Measurements from ENCODE around the gene NT5DC2.
"Not testable (repeated sequence)": the region's sequence is repeated elsewhere in the genome, so short reads cannot be mapped to it uniquely, and the experiment has no call there.

NT5DC2 gene

GRCh38 chr3:52537165-52537620 is 3.5 kb upstream of the NT5DC2 start:
- ATAC-seq, result no peak
- no peak for DNase-seq

GRCh38 chr3:52536369-52537164 is 2.9 kb upstream of the NT5DC2 start, which contains the start of gene UQCC5:
TSS of gene UQCC5 (plus strand) at chr3:52536605. CDS start at chr3:52536756, 151 bp downstream.
- peak; percentile 97 for DNase-seq
- peak; percentile 93 for ATAC-seq

- DNase-seq, result no peak
- ATAC-seq, result no peak
These were observed 2.4 kb upstream of the NT5DC2 start for GRCh38 chr3:52536112-52536368.

GRCh38 chr3:52535411-52536111 is 1.9 kb upstream of the NT5DC2 start:
- DNase-seq (no peak), ATAC-seq (no peak)

- DNase-seq (no peak), ATAC-seq (no peak)
These were observed 875 bp upstream of the NT5DC2 start for GRCh38 chr3:52534281-52535183.

- ATAC-seq (peak; percentile 2), DNase-seq (peak; percentile 43)
These were observed 627 bp downstream of the NT5DC2 start for GRCh38 chr3:52532838-52533622.

- DNase-seq (peak; percentile 39), ATAC-seq (no peak)
These were observed 1.2 kb downstream of the NT5DC2 start for GRCh38 chr3:52532517-52532837.

GRCh38 chr3:52531860-52532516 is 1.7 kb downstream of the NT5DC2 start:
- no peak for ATAC-seq

GRCh38 chr3:52530918-52531826 is 2.5 kb downstream of the NT5DC2 start:
- ATAC-seq (no peak), DNase-seq (peak; percentile 1)

More at GRCh38 chr3:52531860-52532516, 1.7 kb downstream of the NT5DC2 start:
- DNase-seq, result peak; percentile 13

- ATAC-seq, result no peak
- no peak for DNase-seq
These were observed 4.0 kb downstream of the NT5DC2 start for GRCh38 chr3:52529376-52530333.

GRCh38 chr3:52528586-52529375 is 4.9 kb downstream of the NT5DC2 start:
- DNase-seq (no peak), ATAC-seq (no peak)

GRCh38 chr3:52527732-52528585 is 5.7 kb downstream of the NT5DC2 start:
- no peak for DNase-seq
- no peak for ATAC-seq

- no peak for ATAC-seq
- no peak for DNase-seq
These were observed 6.5 kb downstream of the NT5DC2 start for GRCh38 chr3:52527039-52527731.

GRCh38 chr3:52526671-52527038 is 7.0 kb downstream of the NT5DC2 start:
- DNase-seq, ATAC-seq: not testable (repeated sequence)

- ATAC-seq, result no peak
- no peak for DNase-seq
These were observed 7.7 kb downstream of the NT5DC2 start for GRCh38 chr3:52525680-52526561.

Data from stimulated activated naive CD8-positive, alpha-beta T cell treated with anti-CD3 and anti-CD28 coated beads, Interleukin-15, Interleukin-2, amounts not matched to agents 100 U/mL and 50 U/mL, for 24 hours (primary cell).